Smooth muscle cell (in vitro differentiated cells): ENCODE results near the gene HOXB1. TPM values are rescaled to one million over a fixed set of nuclear protein-coding genes. Genes with fewer than 3 reads are reported as not detected.
A peak's percentile ranks its signal among the peaks of the same experiment; 100 is the strongest.

Experiments used
- DNase-seq: peaks from one replicate; lab custom pipeline; 2025; ENCODE audit not compliant: unreplicated experiment; lab: John Stamatoyannopoulos, UW
- H2AFZ ChIP-seq: fragments of 200-600 bp; sonication (generic); 2 replicates; pipeline ENCODE4 v1.6.0; 2016; ENCODE audit warnings: antibody characterized with exemption, low read depth, mild to moderate bottlenecking
- H3F3A ChIP-seq: fragments of 200-600 bp; sonication (generic); 2 replicates; pipeline ENCODE4 v1.6.0; 2017; ENCODE audit warnings: antibody characterized with exemption, low read depth
- H3K27ac ChIP-seq: fragments of 200-600 bp; sonication (generic); 2 replicates; pipeline ENCODE4 v1.5.1; 2016; ENCODE audit warnings: low read depth, mild to moderate bottlenecking
- H3K27me3 ChIP-seq: fragments of 200-600 bp; sonication (generic); 2 replicates; pipeline ENCODE4 v1.6.1; 2016; ENCODE audit warnings: low read depth, mild to moderate bottlenecking
- H3K36me3 ChIP-seq: fragments of 200-600 bp; sonication (generic); 2 replicates; pipeline ENCODE4 v1.5.1; 2016; ENCODE audit warnings: low read depth
- H3K4me1 ChIP-seq: fragments of 200-600 bp; sonication (generic); 2 replicates; pipeline ENCODE4 v1.5.1; 2016; ENCODE audit warnings: low read depth
- H3K4me2 ChIP-seq: fragments of 200-600 bp; sonication (generic); 2 replicates; pipeline ENCODE4 v1.6.0; 2016; ENCODE audit warnings: mild to moderate bottlenecking
- H3K4me3 ChIP-seq: fragments of 200-600 bp; sonication (generic); 2 replicates; pipeline ENCODE4 v1.5.1; 2016; ENCODE audit warnings: mild to moderate bottlenecking
- H3K79me2 ChIP-seq: fragments of 200-600 bp; sonication (generic); 2 replicates; pipeline ENCODE4 v1.6.0; 2016; ENCODE audit warnings: low read depth, mild to moderate bottlenecking
- H3K9ac ChIP-seq: fragments of 200-600 bp; sonication (generic); 2 replicates; pipeline ENCODE4 v1.6.0; 2016; ENCODE audit warnings: low read depth
- H3K9me3 ChIP-seq: fragments of 200-600 bp; sonication (generic); replicated peaks from 2 replicates; pipeline ENCODE4 v1.5.1; 2016; ENCODE audit warnings: low read depth
- H4K20me1 ChIP-seq: fragments of 200-600 bp; sonication (generic); 2 replicates; pipeline ENCODE4 v1.6.0; 2016; ENCODE audit warnings: low read depth
- WGBS: methylation state at CpG from one replicate; pipeline ENCODE4 v1.1.7; 2016; ENCODE audit warnings: low lambda C conversion rate; 5-methylcytosine and 5-hydroxymethylcytosine counted together
- polyA plus RNA-seq: library from polyadenylated mRNA; unstranded; fragments of >200 nt; fragmentation: Nextera tagmentation; extraction: Ambion mirVana; gene quantifications from 2 replicates; pipeline ENCODE4 v1.2.1, GENCODE V29; 2016
- total RNA-seq: library from RNA; depleted of rRNA; stranded (reverse); fragments of >200 nt; gene quantifications from 2 replicates; pipeline ENCODE4 v1.2.3, GENCODE V29; 2014
- TF ChIP-seq, protein P1 (sequence below): fragments of 200-600 bp; sonication (generic); IDR thresholded peaks from 2 replicates; pipeline ENCODE4 v1.5.1; 2017; ENCODE audit warnings: borderline replicate concordance, mild to moderate bottlenecking, antibody characterized with exemption; ENCODE audit not compliant: insufficient read depth, poor library complexity, severe bottlenecking

Gene HOXB1
- total and polyA plus RNA-seq, 2 experiments from 2014 or later: not detected

DNA sequence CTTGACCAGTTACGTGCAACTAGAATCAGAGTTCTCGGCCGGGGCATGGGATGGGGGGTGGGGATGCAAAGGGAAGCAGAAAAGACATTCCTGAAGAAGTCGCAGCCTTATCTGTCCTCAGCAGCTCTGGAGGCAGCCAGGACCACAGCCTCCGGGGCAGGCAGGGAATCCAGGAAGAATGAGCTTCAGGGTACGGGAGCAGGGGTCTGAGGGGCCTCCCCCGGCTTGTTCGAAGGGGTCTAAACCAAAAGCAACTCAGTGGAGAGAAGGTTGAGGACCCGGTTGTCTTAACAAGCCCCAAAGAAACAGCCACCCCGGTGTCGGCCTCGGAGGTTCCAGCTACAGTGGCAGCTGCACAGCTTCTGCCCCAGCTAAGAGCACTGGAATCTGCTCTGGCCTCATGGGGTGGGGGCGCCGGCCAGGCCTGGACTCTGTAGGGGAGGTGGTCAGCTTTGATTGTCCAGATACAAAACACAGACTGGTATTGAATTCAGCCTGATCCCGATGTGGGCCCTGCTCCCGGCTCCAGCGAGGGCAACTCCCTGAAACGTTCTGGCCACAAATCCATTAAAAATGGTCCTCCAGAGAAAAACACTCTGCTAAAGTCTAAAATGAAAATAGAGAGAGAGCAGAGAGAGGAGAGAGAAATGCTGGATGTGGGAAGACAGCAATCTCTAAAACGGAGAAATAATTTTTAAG lies 39.7 kb upstream of the HOXB1 start:
- H3K27me3 ChIP-seq: peaks cover 98% of the 10 kb centered on the region
- peak overlapping the region; percentile 64 for H3K4me2 ChIP-seq
- no peaks in the 10 kb centered on the region for H3F3A ChIP-seq
- H3K27ac ChIP-seq: peak overlapping the region; percentile 64
- no peak overlapping the region for H3K9ac ChIP-seq
- TF ChIP-seq, protein P1, sequence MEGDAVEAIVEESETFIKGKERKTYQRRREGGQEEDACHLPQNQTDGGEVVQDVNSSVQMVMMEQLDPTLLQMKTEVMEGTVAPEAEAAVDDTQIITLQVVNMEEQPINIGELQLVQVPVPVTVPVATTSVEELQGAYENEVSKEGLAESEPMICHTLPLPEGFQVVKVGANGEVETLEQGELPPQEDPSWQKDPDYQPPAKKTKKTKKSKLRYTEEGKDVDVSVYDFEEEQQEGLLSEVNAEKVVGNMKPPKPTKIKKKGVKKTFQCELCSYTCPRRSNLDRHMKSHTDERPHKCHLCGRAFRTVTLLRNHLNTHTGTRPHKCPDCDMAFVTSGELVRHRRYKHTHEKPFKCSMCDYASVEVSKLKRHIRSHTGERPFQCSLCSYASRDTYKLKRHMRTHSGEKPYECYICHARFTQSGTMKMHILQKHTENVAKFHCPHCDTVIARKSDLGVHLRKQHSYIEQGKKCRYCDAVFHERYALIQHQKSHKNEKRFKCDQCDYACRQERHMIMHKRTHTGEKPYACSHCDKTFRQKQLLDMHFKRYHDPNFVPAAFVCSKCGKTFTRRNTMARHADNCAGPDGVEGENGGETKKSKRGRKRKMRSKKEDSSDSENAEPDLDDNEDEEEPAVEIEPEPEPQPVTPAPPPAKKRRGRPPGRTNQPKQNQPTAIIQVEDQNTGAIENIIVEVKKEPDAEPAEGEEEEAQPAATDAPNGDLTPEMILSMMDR: no peak
- peaks cover 42% of the 10 kb centered on the region for H3K79me2 ChIP-seq
- WGBS: 19% methylated on average over 18 of the region's 19 CpGs
- no peaks in the 10 kb centered on the region for H3K36me3 ChIP-seq
- no peak for DNase-seq
- H3K4me3 ChIP-seq: peak overlapping the region; percentile 2
- H4K20me1 ChIP-seq: peaks cover 100% of the 10 kb centered on the region
- H3K4me1 ChIP-seq: peaks cover 4% of the 10 kb centered on the region
- H2AFZ ChIP-seq: no peak overlapping the region
- no peaks in the 10 kb centered on the region for H3K9me3 ChIP-seq

GRCh38 chr17:48569674-48570324 lies 39.0 kb upstream of the HOXB1 start:
- H3K4me3 ChIP-seq: no peak overlapping the region
- no peaks in the 10 kb centered on the region for H3K36me3 ChIP-seq
- TF ChIP-seq, protein P1: no peak
- H2AFZ ChIP-seq: no peak overlapping the region
- peaks cover 100% of the 10 kb centered on the region for H4K20me1 ChIP-seq
- no peak for DNase-seq
- no peak overlapping the region for H3K27ac ChIP-seq
- H3K9me3 ChIP-seq: no peaks in the 10 kb centered on the region
- H3K79me2 ChIP-seq: peaks cover 46% of the 10 kb centered on the region
- H3F3A ChIP-seq: no peaks in the 10 kb centered on the region
- no peak overlapping the region for H3K9ac ChIP-seq
- peaks cover 5% of the 10 kb centered on the region for H3K4me1 ChIP-seq
- H3K4me2 ChIP-seq: peak overlapping the region; percentile 64
- peaks cover 98% of the 10 kb centered on the region for H3K27me3 ChIP-seq
- 41% methylated on average over 6 of the region's 6 CpGs for WGBS

DNA sequence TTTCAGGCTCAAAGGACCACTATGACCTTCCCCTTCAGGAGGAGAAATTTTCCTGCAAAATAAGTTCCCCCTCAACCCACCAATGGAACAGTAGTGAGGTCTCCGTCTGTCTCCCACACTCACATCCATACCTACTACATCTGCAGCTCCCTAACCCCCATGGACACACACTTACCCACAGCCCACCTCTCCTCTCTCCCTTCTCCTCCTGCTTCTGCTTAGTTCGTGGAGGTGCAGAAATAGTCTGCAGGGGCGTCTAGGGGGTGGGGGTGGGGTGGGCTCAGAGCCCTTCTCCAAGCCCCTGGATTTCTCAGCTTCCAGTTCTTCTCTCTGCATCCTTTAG lies 38.4 kb upstream of the HOXB1 start:
- Histone ChIP-seq H3K9ac (no peak overlapping the region), H3K4me3 (no peak overlapping the region), H3K27me3 (peaks cover 98% of the 10 kb centered on the region)

More for the DNA sequence above, 38.4 kb upstream of the HOXB1 start:
- no peaks in the 10 kb centered on the region for H3F3A ChIP-seq
- no peaks in the 10 kb centered on the region for H3K36me3 ChIP-seq
- 39% methylated on average over 3 of the region's 3 CpGs for WGBS
- H3K27ac ChIP-seq: no peak overlapping the region
- no peaks in the 10 kb centered on the region for H3K9me3 ChIP-seq
- H3K4me2 ChIP-seq: peak overlapping the region; percentile 36
- peaks cover 100% of the 10 kb centered on the region for H4K20me1 ChIP-seq
- TF ChIP-seq, protein P1: no peak
- peaks cover 47% of the 10 kb centered on the region for H3K79me2 ChIP-seq
- H3K4me1 ChIP-seq: peaks cover 10% of the 10 kb centered on the region
- H2AFZ ChIP-seq: no peak overlapping the region
- no peak for DNase-seq
